Ovary (tissue), 3 donors: ENCODE data around the gene RERE.

Source experiments
- EP300 ChIP-seq: sonication (generic); formaldehyde crosslinking; IDR thresholded peaks from one replicate; pipeline ENCODE4 v1.6.1; 2017; ENCODE audit warnings: antibody characterized with exemption
- POLR2A ChIP-seq: fragments of 450-650 bp; IDR thresholded peaks from one replicate; pipeline ENCODE4 v1.6.1; 2017; ENCODE audit warnings: antibody characterized with exemption, mild to moderate bottlenecking, moderate library complexity
- TF ChIP-seq, protein P1 (sequence below), 3 donors: fragments of 450-650 bp in 2 of 3; fragments of 200-600 bp in 1 of 3; IDR thresholded peaks; one replicate each; pipeline versions ENCODE4 v1.5.1 to v1.8.0; 2016 to 2022; ENCODE audit warnings: antibody characterized with exemption in 3 of 3, mild to moderate bottlenecking in 1 of 3
- donor health status: DM: no; HTN: no; CAD: no.

DNA sequence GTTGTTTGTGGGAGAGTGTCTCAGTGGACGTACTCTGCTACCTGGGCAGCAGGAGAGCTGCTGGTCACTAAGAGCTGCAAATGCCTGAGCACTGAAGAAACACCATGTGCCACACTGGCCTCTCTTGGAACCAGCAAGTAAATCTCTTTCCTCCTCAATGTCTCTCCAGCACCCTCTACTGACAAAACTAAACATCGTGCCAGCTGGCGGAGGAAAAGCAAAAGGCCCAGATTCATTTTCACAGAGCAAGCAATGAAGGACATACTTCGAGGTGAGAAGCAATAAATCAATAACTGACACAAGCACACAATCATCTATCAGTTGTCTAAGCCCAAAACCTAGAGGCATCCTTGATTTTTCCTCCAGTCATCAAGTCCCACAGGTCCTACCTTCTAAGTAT is 78.1 kb downstream of the RERE start:
- TF ChIP-seq POLR2A = no peak
- TF ChIP-seq, protein P1, sequence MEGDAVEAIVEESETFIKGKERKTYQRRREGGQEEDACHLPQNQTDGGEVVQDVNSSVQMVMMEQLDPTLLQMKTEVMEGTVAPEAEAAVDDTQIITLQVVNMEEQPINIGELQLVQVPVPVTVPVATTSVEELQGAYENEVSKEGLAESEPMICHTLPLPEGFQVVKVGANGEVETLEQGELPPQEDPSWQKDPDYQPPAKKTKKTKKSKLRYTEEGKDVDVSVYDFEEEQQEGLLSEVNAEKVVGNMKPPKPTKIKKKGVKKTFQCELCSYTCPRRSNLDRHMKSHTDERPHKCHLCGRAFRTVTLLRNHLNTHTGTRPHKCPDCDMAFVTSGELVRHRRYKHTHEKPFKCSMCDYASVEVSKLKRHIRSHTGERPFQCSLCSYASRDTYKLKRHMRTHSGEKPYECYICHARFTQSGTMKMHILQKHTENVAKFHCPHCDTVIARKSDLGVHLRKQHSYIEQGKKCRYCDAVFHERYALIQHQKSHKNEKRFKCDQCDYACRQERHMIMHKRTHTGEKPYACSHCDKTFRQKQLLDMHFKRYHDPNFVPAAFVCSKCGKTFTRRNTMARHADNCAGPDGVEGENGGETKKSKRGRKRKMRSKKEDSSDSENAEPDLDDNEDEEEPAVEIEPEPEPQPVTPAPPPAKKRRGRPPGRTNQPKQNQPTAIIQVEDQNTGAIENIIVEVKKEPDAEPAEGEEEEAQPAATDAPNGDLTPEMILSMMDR (IDR thresholded peaks at IDR 0.05) = no peak
- no peak for TF ChIP-seq EP300
